OCI-LY7 (cell line): Measurements from ENCODE around the gene CXorf38. TPM values are rescaled to one million over a fixed set of nuclear protein-coding genes. Genes with fewer than 3 reads are reported as not detected.

Source experiments
- BruUV-seq: library from RNA; stranded (reverse); fragments of 400-500 nt; replicated peaks from 2 replicates; lab custom pipeline; 2021; lab: Mats Ljungman, UMichigan
- CTCF ChIA-PET: fragments of 300-600 bp; sonication (Branson Sonifier 250); formaldehyde crosslinking; loops from one replicate; lab custom pipeline; 2022; ENCODE audit warnings: antibody characterized with exemption; ENCODE audit not compliant: unreplicated experiment; lab: Charles Lee
- POLR2A ChIA-PET: fragments of 300-600 bp; sonication (Branson Sonifier 250); formaldehyde crosslinking; loops from one replicate; lab custom pipeline; 2022; ENCODE audit warnings: antibody characterized with exemption; lab: Charles Lee
- DNase-seq: peaks from one replicate; pipeline ENCODE4 v3.0.0-alpha.2; 2015; ENCODE audit warnings: low spot score
- H2AFZ ChIP-seq: fragments of 200-600 bp; sonication (generic), shearing (Covaris generic); 2 replicates; pipeline ENCODE4 v1.6.1; 2014; ENCODE audit warnings: mild to moderate bottlenecking, antibody characterized with exemption, low read length, moderate library complexity
- H3K27ac ChIP-seq: fragments of 200-600 bp; sonication (generic); 2 replicates; pipeline ENCODE4 v1.5.1; 2014; ENCODE audit warnings: mixed run types, low read depth, mild to moderate bottlenecking, moderate library complexity, low read length, inconsistent platforms; ENCODE audit not compliant: poor library complexity, severe bottlenecking
- H3K36me3 ChIP-seq: fragments of 200-600 bp; sonication (generic); 2 replicates; pipeline ENCODE4 v1.6.1; 2014; ENCODE audit warnings: mild to moderate bottlenecking, antibody characterized with exemption, low read length, moderate library complexity, mixed read lengths; ENCODE audit not compliant: insufficient read depth
- H3K4me1 ChIP-seq: fragments of 200-600 bp; sonication (generic); 2 replicates; pipeline ENCODE4 v1.5.1; 2014; ENCODE audit warnings: mild to moderate bottlenecking, low read length; ENCODE audit not compliant: insufficient read depth, poor library complexity, severe bottlenecking
- H3K4me2 ChIP-seq: fragments of 200-600 bp; sonication (generic); 2 replicates; pipeline ENCODE4 v1.6.1; 2014; ENCODE audit warnings: mild to moderate bottlenecking, low read length
- H3K4me3 ChIP-seq: fragments of 200-600 bp; sonication (generic); 2 replicates; pipeline ENCODE4 v1.5.1; 2014; ENCODE audit warnings: mild to moderate bottlenecking, low read depth, low read length; ENCODE audit not compliant: poor library complexity, severe bottlenecking
- H3K79me2 ChIP-seq: fragments of 200-600 bp; sonication (generic); 2 replicates; pipeline ENCODE4 v1.6.1; 2016; ENCODE audit warnings: low read depth, mild to moderate bottlenecking, low read length, moderate library complexity, mixed read lengths; ENCODE audit not compliant: insufficient read depth
- H3K9me2 ChIP-seq: fragments of 200-600 bp; sonication (generic); 2 replicates; pipeline ENCODE4 v1.6.1; 2016; ENCODE audit warnings: mild to moderate bottlenecking, low read length, mixed read lengths; ENCODE audit not compliant: insufficient read depth
- H3K9me3 ChIP-seq: fragments of 200-600 bp; sonication (generic); 2 replicates; pipeline ENCODE4 v1.6.1; 2014; ENCODE audit warnings: mild to moderate bottlenecking, mixed run types, low read length, mixed read lengths
- H4K20me1 ChIP-seq: fragments of 200-600 bp; sonication (generic); 2 replicates; pipeline ENCODE4 v1.6.1; 2014; ENCODE audit warnings: mild to moderate bottlenecking, antibody characterized with exemption, low read length, moderate library complexity, mixed read lengths; ENCODE audit not compliant: insufficient read depth
- EZH2phosphoT487 ChIP-seq: fragments of 200-600 bp; sonication (generic); IDR thresholded peaks from 2 replicates; pipeline ENCODE4 v1.6.1; 2018; ENCODE audit warnings: low read depth, borderline replicate concordance, mild to moderate bottlenecking, mixed run types, antibody characterized with exemption, low read length, moderate library complexity, mixed read lengths
- intact Hi-C: fragments of 100-400 bp; cut with micrococcal nuclease; formaldehyde crosslinking; loops from one replicate; pipeline ENCODE4 v1.10.0; 2022; ENCODE audit not compliant: unreplicated experiment
- total RNA-seq, 2 experiments: library from RNA; depleted of rRNA in 1 of 2; stranded (reverse); fragments of >200 nt in 1 of 2; shearing (Covaris generic) in 1 of 2; gene quantifications; 2 replicates each; pipeline ENCODE4 v1.2.3, GENCODE V29; 2014 to 2022
- TF ChIP-seq, protein P1 (sequence below): fragments of 200-600 bp; sonication (generic); conservative IDR thresholded peaks from 2 replicates; pipeline ENCODE4 v1.5.1; 2014; ENCODE audit warnings: mild to moderate bottlenecking, antibody characterized with exemption, low read length, moderate library complexity, mixed read lengths

The CXorf38 gene
- total RNA-seq, 2 experiments from 2014 or later = 12.9 to 15.9 TPM

DNA sequence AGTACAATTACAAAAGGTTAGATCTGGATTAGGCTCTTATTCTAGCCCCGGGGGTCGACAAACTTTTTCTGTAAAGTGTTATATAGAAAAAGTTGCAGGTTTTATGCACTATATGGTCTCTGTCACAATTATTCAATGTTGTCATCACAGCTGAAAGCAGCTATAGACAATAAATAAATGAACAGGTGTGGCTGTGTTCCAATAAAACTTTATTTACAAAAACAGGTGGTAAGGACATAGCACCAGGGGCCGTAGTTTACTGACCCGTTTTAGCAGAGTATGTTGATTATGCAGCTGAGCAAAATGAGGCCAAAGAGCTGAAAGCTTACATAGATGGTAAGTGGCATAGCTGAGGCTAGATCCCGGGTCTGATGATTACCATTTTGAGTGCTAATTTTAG lies 13.0 kb upstream of the CXorf38 start:
- H2AFZ ChIP-seq = no peak overlapping the region
- BruUV-seq = no TSS peak
- no peak overlapping the region for H3K4me2 ChIP-seq
- H3K4me1 ChIP-seq = no peaks in the 10 kb centered on the region
- intact Hi-C loops = no loop called here
- H4K20me1 ChIP-seq = no peaks in the 10 kb centered on the region
- H3K36me3 ChIP-seq = peaks cover 54% of the 10 kb centered on the region
- H3K79me2 ChIP-seq = no peaks in the 10 kb centered on the region
- no peak overlapping the region for H3K4me3 ChIP-seq
- CTCF ChIA-PET = no interaction called here
- TF ChIP-seq, protein P1, sequence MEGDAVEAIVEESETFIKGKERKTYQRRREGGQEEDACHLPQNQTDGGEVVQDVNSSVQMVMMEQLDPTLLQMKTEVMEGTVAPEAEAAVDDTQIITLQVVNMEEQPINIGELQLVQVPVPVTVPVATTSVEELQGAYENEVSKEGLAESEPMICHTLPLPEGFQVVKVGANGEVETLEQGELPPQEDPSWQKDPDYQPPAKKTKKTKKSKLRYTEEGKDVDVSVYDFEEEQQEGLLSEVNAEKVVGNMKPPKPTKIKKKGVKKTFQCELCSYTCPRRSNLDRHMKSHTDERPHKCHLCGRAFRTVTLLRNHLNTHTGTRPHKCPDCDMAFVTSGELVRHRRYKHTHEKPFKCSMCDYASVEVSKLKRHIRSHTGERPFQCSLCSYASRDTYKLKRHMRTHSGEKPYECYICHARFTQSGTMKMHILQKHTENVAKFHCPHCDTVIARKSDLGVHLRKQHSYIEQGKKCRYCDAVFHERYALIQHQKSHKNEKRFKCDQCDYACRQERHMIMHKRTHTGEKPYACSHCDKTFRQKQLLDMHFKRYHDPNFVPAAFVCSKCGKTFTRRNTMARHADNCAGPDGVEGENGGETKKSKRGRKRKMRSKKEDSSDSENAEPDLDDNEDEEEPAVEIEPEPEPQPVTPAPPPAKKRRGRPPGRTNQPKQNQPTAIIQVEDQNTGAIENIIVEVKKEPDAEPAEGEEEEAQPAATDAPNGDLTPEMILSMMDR = no peak
- TF ChIP-seq EZH2phosphoT487 = no peak
- DNase-seq = no peak
- POLR2A ChIA-PET = interaction anchor here (0.6 kb wide), 1 partner anchor 558 kb away, joined by 7 read pairs; no protein-coding TSS in a partner anchor
- no peaks in the 10 kb centered on the region for H3K9me2 ChIP-seq
- H3K27ac ChIP-seq = no peak overlapping the region
- no peaks in the 10 kb centered on the region for H3K9me3 ChIP-seq

DNA sequence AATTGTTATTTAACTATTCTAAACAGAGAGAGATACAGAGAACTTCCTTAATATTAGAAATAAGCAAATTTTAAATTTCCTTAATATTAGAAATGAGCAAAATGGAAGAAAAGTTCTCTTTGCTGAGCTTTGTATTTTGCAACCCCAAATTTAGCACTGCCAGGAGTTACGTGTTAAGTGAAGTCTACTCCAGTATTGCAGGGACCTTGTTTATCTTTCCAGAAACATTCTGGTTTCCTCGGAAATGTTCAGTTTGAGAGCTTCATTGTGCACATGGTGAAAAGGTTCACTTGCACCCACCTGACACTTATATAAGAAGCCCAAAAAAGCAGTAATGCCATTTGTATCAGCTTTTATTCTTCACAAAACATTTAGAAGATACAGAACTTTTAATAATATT lies 6.2 kb upstream of the CXorf38 start:
- BruUV-seq = no TSS peak
- H3K27ac ChIP-seq = no peak overlapping the region
- H3K9me2 ChIP-seq = no peaks in the 10 kb centered on the region
- H3K4me3 ChIP-seq = no peak overlapping the region
- H3K4me2 ChIP-seq = no peak overlapping the region
- no peaks in the 10 kb centered on the region for H3K79me2 ChIP-seq
- no peaks in the 10 kb centered on the region for H4K20me1 ChIP-seq
- intact Hi-C loops = loop anchor here (5.0 kb wide), 1 partner anchor 269 kb away; no protein-coding TSS in a partner anchor
- peaks cover 36% of the 10 kb centered on the region; the same call in 1 of the 2 replicates for H3K36me3 ChIP-seq
- H3K4me1 ChIP-seq = peaks cover 7% of the 10 kb centered on the region
- TF ChIP-seq EZH2phosphoT487 = no peak
- TF ChIP-seq, protein P1 = no peak
- CTCF ChIA-PET = no interaction called here
- H3K9me3 ChIP-seq = no peaks in the 10 kb centered on the region
- POLR2A ChIA-PET = interaction anchor here (0.6 kb wide), 1 partner anchor 461 kb away, joined by 3 read pairs; no protein-coding TSS in a partner anchor
- H2AFZ ChIP-seq = no peak overlapping the region
- no peak for DNase-seq

DNA sequence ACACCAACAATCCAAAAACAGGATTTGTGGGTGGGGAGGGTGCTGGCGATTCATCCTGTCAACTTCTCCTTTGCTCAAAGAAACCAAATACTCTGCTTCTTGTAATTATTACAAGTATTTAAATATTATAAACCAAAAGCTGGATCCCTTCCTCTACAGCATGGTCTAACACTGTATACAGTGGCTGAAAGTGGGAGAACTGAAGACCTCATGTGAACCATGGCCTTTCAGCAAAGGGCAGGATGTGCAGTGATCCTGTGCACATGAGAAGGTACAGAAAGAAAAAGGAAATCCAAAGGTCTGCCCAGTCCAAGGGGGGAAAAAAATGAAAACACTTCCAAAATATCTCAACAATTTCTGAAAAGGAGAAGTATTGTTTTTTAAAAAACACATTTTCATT lies 5.3 kb upstream of the CXorf38 start:
- Histone ChIP-seq H3K36me3 (peaks cover 35% of the 10 kb centered on the region; the same call in 1 of the 2 replicates), H4K20me1 (no peaks in the 10 kb centered on the region), H3K9me2 (no peaks in the 10 kb centered on the region), H3K4me3 (no peak overlapping the region), H2AFZ (no peak overlapping the region), H3K4me1 (peaks cover 13% of the 10 kb centered on the region), H3K27ac (no peak overlapping the region), H3K4me2 (no peak overlapping the region), H3K79me2 (no peaks in the 10 kb centered on the region), H3K9me3 (no peaks in the 10 kb centered on the region)
- CTCF ChIA-PET = no interaction called here
- BruUV-seq = no TSS peak
- intact Hi-C loops = loop anchor here (5.0 kb wide), 1 partner anchor 270 kb away; no protein-coding TSS in a partner anchor
- POLR2A ChIA-PET = interaction anchor here (0.5 kb wide), 1 partner anchor 48 kb away, joined by 3 read pairs; no protein-coding TSS in a partner anchor
- no peak for DNase-seq
- TF ChIP-seq, protein P1 = no peak
- TF ChIP-seq EZH2phosphoT487 = no peak
